ENCODE measurements around the gene TBPL1.

Gene TBPL1

DNA sequence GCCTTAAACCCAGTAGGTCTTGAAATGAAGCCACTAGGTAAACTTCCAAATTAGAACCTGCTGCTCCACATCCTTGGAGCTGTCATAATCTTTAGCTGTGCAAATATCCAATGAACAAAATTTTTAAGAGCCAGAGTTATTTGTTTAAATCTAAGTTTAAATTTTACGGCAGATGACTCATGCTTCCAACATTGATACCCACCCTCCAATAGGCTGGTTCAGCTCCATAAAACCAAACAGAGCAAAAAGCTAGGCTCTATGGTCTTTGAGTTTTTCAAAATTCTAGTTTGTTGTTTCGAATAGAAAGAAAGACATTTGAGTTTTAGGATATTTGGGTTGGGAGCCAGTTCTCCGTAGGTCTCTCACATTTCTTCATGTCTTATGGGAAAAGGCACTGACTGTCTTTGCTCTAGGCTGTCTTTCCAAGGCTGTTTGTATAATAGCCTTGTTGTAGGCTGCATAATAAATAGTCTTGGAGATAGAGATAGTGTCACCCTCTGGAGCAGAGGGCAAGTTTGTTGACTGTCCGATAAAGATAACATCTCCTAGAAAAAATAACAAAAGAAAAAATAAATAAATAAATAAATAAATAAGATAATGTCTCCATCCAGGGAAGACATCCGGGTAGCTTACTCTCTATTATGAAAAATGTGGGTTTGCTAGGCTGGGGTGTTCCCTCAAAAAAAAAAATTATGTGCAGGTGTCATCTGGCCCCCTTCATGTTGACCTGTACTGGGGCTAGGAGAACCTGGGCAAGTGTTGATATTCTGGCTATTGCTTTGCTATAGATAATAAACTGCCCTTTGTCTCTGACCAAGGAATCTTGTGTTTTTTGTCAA, 62.9 kb downstream of the TBPL1 start:
- Histone ChIP-seq H3K4me3 (replicated peaks; ENCODE audit: low read depth, low read length) (no peak overlapping the region), H3K36me3 (ENCODE audit: control insufficient read depth, insufficient read depth, low read length) (no peaks in the 10 kb centered on the region), H3K27me3 (replicated peaks; ENCODE audit: control insufficient read depth, insufficient read depth, low read length) (no peaks in the 10 kb centered on the region)
- no peak for DNase-seq (ENCODE audit: extremely low read depth, insufficient read length)
- TF ChIP-seq, protein P1, sequence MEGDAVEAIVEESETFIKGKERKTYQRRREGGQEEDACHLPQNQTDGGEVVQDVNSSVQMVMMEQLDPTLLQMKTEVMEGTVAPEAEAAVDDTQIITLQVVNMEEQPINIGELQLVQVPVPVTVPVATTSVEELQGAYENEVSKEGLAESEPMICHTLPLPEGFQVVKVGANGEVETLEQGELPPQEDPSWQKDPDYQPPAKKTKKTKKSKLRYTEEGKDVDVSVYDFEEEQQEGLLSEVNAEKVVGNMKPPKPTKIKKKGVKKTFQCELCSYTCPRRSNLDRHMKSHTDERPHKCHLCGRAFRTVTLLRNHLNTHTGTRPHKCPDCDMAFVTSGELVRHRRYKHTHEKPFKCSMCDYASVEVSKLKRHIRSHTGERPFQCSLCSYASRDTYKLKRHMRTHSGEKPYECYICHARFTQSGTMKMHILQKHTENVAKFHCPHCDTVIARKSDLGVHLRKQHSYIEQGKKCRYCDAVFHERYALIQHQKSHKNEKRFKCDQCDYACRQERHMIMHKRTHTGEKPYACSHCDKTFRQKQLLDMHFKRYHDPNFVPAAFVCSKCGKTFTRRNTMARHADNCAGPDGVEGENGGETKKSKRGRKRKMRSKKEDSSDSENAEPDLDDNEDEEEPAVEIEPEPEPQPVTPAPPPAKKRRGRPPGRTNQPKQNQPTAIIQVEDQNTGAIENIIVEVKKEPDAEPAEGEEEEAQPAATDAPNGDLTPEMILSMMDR (IDR thresholded peaks at IDR 0.05; ENCODE audit: insufficient read depth, low read length, poor library complexity, severe bottlenecking), result no peak

DNA sequence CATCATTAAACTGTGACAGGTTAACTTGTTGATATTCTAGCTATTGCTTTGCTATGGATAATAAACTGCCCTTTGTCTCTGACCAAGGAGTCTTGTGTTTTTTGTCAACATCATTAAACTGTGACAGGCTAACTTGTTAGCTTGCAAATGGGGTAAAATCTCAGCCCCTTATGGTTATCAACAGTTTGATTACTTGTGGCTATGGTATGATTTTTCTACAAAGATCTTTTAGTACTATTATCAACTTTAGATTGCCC, 63.5 kb downstream of the TBPL1 start:
- DNase-seq (ENCODE audit: extremely low read depth, insufficient read length), result no peak
- H3K27me3 ChIP-seq (replicated peaks; ENCODE audit: control insufficient read depth, insufficient read depth, low read length), result no peaks in the 10 kb centered on the region
- no peaks in the 10 kb centered on the region for H3K36me3 ChIP-seq (ENCODE audit: control insufficient read depth, insufficient read depth, low read length)
- TF ChIP-seq, protein P1 (IDR thresholded peaks at IDR 0.05; ENCODE audit: insufficient read depth, low read length, poor library complexity, severe bottlenecking), result no peak
- H3K4me3 ChIP-seq (replicated peaks; ENCODE audit: low read depth, low read length), result no peak overlapping the region

DNA sequence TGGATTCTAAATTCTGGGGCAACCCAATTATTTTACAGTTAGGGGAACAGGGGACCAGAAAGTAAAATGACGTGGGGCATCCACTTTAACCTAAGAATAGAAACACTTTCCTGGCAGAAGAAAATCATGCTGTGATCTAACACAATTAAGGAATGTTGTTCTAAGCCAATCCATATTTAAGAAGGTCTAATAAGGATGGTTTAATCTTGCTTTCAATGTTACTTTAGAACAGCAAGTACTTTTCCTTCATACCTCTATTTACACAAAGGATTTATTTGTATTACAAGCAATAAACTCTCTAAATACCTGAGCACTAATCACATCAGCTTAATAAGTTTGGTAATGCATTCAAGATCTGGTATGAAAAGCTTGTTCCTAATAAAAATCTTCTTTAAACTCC, 67.0 kb downstream of the TBPL1 start:
- TF ChIP-seq, protein P1 (IDR thresholded peaks at IDR 0.05; ENCODE audit: insufficient read depth, low read length, poor library complexity, severe bottlenecking), result no peak
- Histone ChIP-seq H3K27me3 (replicated peaks; ENCODE audit: control insufficient read depth, insufficient read depth, low read length) (no peaks in the 10 kb centered on the region), H3K4me3 (replicated peaks; ENCODE audit: low read depth, low read length) (no peak overlapping the region), H3K36me3 (ENCODE audit: control insufficient read depth, insufficient read depth, low read length) (no peaks in the 10 kb centered on the region)
- no peak for DNase-seq (ENCODE audit: extremely low read depth, insufficient read length)

DNA sequence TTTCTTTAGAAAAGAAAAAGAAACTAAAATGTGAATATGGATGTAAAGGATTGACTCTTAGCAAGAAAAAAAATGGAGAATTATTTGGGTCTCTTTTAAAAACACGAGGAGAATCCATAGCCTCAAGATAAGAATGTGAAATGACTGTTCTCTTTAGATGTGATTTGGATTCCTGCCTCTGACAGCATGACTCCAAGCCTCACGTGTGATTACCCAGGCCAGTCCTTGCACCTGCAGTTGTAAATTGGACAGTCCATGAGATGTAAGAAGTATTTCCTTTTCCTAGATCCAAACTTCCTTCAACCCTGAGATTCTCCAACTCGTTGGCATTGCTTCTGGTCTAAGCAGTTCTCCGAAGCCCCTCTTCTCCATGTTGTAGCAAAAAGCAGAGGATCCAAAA, 67.5 kb downstream of the TBPL1 start:
- H3K27me3 ChIP-seq (replicated peaks; ENCODE audit: control insufficient read depth, insufficient read depth, low read length), result no peaks in the 10 kb centered on the region
- no peak for DNase-seq (ENCODE audit: extremely low read depth, insufficient read length)
- H3K4me3 ChIP-seq (replicated peaks; ENCODE audit: low read depth, low read length), result no peak overlapping the region
- TF ChIP-seq, protein P1 (IDR thresholded peaks at IDR 0.05; ENCODE audit: insufficient read depth, low read length, poor library complexity, severe bottlenecking), result no peak
- no peaks in the 10 kb centered on the region for H3K36me3 ChIP-seq (ENCODE audit: control insufficient read depth, insufficient read depth, low read length)

DNA sequence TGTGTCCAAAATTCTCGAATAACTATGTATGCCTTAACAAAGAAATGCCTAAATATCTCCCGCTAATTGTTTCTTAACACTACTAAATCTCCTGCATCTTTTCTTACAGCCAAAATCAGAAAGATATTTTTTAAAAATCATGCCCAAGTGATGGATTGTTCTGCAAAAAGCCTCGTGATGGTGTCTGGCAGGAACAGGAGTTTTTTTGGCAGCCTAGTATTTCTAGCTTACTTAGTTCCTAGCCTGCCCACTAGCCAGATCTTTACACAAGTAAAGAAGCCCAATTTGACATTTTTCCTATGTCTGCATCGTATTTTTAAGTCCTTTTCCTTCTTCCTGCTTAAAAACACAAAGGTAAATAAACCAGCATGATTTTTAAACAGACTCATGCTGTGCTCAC, 67.9 kb downstream of the TBPL1 start:
- DNase-seq (ENCODE audit: extremely low read depth, insufficient read length), result no peak
- TF ChIP-seq, protein P1 (IDR thresholded peaks at IDR 0.05; ENCODE audit: insufficient read depth, low read length, poor library complexity, severe bottlenecking), result no peak
- Histone ChIP-seq H3K4me3 (replicated peaks; ENCODE audit: low read depth, low read length) (no peak overlapping the region), H3K27me3 (replicated peaks; ENCODE audit: control insufficient read depth, insufficient read depth, low read length) (no peaks in the 10 kb centered on the region), H3K36me3 (ENCODE audit: control insufficient read depth, insufficient read depth, low read length) (no peaks in the 10 kb centered on the region)
